ENCODE measurements around the gene CSMD2.

Gene CSMD2

GRCh38 chr1:33508151-33508550 lies 656.9 kb downstream of the CSMD2 start:
- DNase-seq, result no peak

DNA sequence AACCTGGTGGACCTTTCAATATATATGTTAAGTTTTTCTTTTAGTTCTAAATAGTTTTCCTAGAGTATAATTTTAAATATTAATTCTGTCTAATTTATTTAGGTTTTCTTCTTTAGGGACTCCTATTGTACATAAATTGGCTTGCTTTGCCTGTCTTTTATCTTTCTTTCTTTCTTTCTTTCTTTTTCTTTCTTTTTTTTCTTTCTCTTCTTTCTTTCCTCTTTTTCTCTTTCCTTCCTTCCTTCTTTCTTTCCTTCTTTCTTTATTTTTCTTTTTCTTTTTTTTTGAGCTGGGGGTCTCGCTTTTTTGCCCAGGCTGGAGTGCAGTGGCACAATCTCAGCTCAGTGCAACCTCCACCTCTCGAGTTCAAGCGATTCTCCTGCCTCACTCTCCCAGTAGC lies 657.4 kb downstream of the CSMD2 start:
- DNase-seq, result no peak

DNA sequence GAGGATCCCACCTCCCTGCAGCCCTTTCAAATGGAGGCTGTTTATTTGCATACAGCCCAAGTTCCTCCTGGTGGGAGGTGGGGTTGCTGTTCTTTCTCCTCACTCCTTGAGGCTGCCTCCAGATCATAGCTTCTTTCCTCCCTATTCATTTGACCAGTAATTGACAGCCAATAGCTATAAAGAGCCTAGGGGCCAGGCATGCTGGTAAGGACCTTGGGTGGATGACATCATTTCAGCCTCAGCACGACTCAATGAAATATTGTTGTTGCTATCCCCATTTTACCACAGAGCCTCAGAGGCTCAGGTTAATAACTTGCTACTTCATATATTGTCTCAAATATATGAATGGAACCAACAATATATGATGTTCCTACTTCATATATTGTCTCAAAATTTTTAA lies 661.5 kb downstream of the CSMD2 start:
- DNase-seq, result no peak

- no peak for DNase-seq
These were observed 662.3 kb downstream of the CSMD2 start for GRCh38 chr1:33502726-33503125.

DNA sequence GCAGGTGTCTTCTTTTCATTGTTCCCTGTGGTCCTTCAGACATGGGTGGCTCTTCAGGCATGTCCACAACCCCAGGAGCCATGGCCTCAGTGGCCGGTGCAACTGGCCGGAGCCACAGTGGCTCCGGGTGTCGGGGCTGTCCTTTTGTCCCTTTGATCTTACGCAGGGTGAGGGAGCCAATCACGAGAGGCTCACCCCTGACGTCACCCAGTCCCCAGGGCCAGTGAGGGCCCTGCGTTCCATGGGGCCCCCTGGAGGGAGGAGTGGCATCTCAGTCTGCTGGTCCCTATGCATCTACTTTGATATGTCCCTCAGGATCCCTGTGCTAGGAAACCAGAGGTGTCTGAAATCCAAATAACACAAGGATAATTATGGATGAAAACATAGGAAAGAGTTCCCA lies 663.3 kb downstream of the CSMD2 start:
- no peak for DNase-seq

GRCh38 chr1:33501309-33501708 lies 663.7 kb downstream of the CSMD2 start:
- no peak for DNase-seq

- no peak for DNase-seq
These were observed 664.5 kb downstream of the CSMD2 start for GRCh38 chr1:33500547-33500946.

GRCh38 chr1:33497410-33497809 lies 667.6 kb downstream of the CSMD2 start:
- DNase-seq, result no peak

DNA sequence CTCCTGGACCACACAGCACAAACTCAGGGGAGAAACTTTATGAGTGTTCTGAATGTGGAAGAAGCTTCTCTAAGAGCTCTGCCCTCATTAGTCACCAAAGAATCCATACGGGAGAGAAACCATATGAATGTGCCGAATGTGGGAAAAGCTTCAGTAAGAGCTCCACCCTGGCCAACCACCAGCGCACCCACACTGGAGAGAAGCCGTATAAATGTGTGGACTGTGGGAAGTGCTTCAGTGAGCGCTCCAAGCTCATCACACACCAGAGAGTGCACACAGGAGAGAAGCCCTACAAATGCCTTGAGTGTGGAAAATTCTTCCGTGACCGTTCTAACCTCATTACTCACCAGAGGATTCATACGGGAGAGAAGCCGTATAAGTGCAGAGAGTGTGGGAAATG lies 670.1 kb downstream of the CSMD2 start:
- DNase-seq, result no peak

- no peak for DNase-seq
These were observed 676.4 kb downstream of the CSMD2 start for GRCh38 chr1:33488624-33489023.

DNA sequence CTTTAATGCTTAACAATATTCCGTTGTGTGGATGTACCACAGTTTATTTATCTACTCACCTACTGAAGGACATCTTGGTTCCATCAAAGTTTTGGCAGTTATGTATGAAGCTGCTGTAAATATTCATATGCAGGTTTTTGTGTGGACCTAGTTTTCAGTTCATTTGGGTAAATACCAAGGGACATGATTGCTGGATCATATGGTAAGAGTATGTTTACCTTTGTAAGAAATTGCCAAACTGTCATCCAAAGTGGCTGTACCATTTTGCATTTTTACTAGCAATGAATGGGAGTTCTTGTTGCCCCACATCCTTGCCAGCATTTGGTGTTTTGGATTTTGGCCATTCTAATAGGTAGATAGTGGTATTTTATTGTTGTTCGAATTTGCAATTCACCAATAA lies 682.6 kb downstream of the CSMD2 start:
- no peak for DNase-seq

DNA sequence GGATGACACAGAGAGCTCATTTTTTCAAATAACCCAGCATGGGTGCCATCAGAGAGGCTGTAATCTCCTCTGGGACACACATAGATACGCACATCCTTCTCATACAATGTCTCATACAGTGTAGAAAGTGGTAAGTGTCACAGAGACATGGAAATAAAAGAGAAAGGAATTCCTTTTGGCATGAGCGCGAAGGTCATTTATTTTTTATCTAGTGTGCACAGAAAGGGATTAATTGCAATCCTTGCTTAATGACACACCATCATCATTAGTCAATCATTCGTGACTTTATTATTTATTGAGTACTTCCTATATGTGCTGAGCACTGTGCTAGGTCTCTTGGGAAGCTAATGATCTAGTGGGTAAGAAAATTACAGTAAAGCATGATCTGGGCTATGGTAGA lies 687.6 kb downstream of the CSMD2 start:
- DNase-seq, result no peak

- DNase-seq, result no peak
These were observed 691.1 kb downstream of the CSMD2 start for GRCh38 chr1:33473900-33474299.

GRCh38 chr1:33472269-33472980 lies 692.6 kb downstream of the CSMD2 start, which contains the start of gene ZSCAN20:
Gene ZSCAN20 (plus strand): TSS chr1:33472645. CDS start chr1:33479289, 6,644 bp downstream.
- DNase-seq, result peak; percentile 81

GRCh38 chr1:33471416-33471815 lies 693.6 kb downstream of the CSMD2 start:
- DNase-seq, result no peak

DNA sequence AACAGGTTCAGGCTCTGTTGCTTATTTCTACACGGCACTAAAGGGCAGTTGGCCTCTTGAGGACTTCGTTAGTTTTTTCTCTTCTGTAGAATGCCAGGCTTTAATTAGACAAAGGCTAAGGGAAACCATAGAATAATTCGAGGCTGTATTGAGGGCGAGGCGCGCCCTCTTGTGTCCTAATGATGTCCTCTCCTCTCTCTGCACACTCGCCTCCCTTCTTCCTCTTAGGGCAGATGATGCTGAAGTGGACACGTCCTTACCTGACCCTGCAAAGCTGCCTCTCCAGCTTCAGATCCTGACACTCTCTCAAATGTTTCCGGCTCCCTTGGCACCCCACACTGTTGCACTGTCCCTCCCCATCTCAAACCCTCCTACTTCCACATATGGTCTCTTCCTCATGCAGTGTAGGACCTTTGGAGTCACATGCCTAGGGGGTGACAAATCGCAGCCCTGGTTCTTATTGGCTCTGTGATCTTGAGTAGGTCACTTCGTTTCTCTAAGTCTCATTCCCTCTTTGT lies 694.5 kb downstream of the CSMD2 start:
- peak; percentile 42 for DNase-seq

DNA sequence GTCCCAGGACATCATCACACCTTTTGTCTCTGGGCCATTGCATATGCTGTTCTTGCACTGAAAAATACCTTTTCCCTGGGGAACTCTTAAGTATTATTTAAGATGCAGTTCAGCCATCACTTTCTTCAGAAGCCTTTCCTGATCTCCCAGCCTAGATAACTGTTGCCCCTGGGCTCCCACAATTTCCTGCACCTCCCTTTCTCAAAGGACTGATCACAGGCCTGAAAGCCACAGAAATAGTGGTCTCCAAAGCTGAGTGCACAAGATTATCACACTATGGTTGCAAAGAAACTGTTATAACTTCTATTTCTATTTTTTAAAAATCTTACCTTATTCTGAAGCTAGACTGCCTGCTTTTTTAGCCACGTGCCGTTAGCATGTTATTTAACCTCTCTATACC lies 695.3 kb downstream of the CSMD2 start:
- no peak for DNase-seq

DNA sequence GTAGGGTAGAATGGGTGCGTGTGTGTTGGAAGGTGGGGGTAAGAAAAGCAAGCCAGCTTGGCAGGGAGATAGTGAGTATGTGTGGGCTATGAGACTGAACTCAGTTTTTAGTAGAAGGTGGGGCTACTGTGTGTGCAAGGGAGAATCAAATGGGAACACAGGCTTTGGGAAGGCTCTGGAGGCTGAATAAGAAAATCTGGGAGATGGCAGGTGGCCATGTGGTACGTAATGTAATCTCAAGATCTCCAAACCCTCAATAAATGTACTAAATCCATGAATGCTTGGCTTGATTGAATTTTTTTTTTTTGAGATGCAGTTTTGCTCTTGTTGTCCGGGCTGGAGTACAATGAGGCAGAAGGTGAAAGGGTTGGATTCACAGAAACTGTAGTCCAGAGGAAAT lies 696.1 kb downstream of the CSMD2 start:
- DNase-seq, result no peak

DNA sequence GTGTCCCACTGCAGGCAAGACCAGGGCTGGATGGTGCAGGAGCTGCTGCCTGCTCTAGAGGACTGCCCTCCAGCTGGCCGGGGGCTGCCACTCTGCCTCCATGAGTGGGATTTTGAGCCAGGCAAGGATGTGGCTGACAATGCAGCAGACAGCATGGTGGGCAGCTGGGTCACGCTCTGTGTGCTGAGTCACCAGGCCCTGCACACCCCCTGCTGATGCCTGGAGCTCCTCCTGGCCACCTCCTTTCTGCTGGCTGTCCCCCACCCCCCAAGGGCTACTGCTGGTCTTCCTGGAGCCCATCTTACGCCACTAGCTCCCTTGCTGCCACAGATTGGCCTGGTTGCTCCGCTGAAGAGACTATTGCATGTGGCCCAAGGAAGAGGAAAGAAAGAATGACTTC lies 696.5 kb downstream of the CSMD2 start:
- no peak for DNase-seq

- DNase-seq, result no peak
These were observed 697.0 kb downstream of the CSMD2 start for GRCh38 chr1:33468011-33468410.

GRCh38 chr1:33466159-33466558 lies 698.9 kb downstream of the CSMD2 start:
- DNase-seq, result no peak

DNA sequence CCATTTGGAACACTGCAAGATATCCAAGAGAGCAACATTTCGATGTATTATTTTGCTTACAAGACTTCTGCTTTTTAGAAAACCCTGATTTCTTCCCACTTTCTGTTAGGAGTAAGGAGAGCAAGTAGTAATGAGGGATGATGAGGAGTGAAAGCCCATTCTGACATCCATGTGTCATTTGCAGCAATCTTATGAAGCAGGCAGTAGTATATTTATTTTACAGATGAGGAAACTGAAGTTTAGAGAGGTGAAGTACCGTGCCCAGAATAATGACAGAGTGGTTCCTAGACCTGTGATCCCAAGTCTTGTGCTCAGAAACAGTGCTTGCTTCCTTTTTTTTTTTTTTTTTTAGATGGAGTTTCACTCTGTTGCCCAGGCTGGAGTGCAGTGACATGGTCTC lies 699.7 kb downstream of the CSMD2 start:
- DNase-seq, result no peak

DNA sequence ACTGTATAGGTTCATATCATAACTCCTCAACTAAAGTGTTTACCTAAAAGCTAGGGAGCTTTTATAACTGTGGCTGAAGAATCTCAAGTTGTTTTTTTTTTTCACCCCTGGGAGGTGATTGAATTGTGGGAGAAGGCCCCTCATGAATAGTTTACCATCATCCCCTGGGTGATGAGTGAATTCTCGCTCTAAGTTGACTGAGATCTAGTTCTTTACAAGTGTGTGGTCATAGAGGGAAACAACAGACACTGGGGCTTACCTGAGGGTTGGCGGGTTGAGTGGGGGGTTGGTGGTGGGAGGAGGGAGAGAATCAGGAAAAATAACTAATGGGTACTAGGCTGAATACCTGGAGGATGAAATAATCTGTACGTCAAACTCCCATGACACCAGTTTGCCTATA lies 700.5 kb downstream of the CSMD2 start:
- no peak for DNase-seq

Data from GF-D8 (cell line).